Activated T-cell treated with anti-CD3 and anti-CD28 coated beads for 48 hours (primary cell): ENCODE results near the gene CAST.

Experiments
- DNase-seq: peaks from one replicate; pipeline ENCODE4 v3.0.0-alpha.2; 2020; ENCODE audit warnings: low read depth

CAST gene

GRCh38 chr5:96675882-96676281 lies 13.7 kb downstream of the CAST start:
- DNase-seq, result no peak

GRCh38 chr5:96677496-96677895 lies 15.3 kb downstream of the CAST start:
- no peak for DNase-seq

GRCh38 chr5:96679293-96679692 lies 17.1 kb downstream of the CAST start:
- no peak for DNase-seq

GRCh38 chr5:96680759-96681470 lies 18.7 kb downstream of the CAST start:
- no peak for DNase-seq

GRCh38 chr5:96683392-96683791 lies 21.2 kb downstream of the CAST start:
- DNase-seq, result no peak

- DNase-seq, result no peak
These were observed 21.6 kb downstream of the CAST start for GRCh38 chr5:96683810-96684209.

GRCh38 chr5:96687080-96687479 lies 24.9 kb downstream of the CAST start:
- DNase-seq, result no peak

- no peak for DNase-seq
These were observed 25.8 kb downstream of the CAST start for GRCh38 chr5:96687812-96688453.

GRCh38 chr5:96690861-96691260 lies 28.7 kb downstream of the CAST start:
- no peak for DNase-seq

GRCh38 chr5:96691503-96692303 lies 29.5 kb downstream of the CAST start:
- no peak for DNase-seq

GRCh38 chr5:96692441-96692840 lies 30.3 kb downstream of the CAST start:
- no peak for DNase-seq

- no peak for DNase-seq
These were observed 37.1 kb downstream of the CAST start for GRCh38 chr5:96699186-96699820.

GRCh38 chr5:96702503-96703383 lies 40.6 kb downstream of the CAST start:
- peak; percentile 81 for DNase-seq

GRCh38 chr5:96703384-96703920 lies 41.3 kb downstream of the CAST start:
- DNase-seq, result no peak

- no peak for DNase-seq
These were observed 41.8 kb downstream of the CAST start for GRCh38 chr5:96703995-96704394.

- no peak for DNase-seq
These were observed 44.4 kb downstream of the CAST start for GRCh38 chr5:96706433-96707111.

GRCh38 chr5:96708600-96708999 lies 46.4 kb downstream of the CAST start:
- DNase-seq, result no peak

GRCh38 chr5:96709152-96709821 lies 47.1 kb downstream of the CAST start:
- DNase-seq, result no peak

GRCh38 chr5:96712100-96712746 lies 50.0 kb downstream of the CAST start:
- DNase-seq, result no peak

- DNase-seq, result no peak
These were observed 52.3 kb downstream of the CAST start for GRCh38 chr5:96714450-96714849.
